ENCODE measurements around the gene MT3. TPM values are rescaled to one million over a fixed set of nuclear protein-coding genes. Genes with fewer than 3 reads are reported as not detected.

Gene MT3
- total RNA-seq, 2 experiments from 2014 or later: 2.6 to 3.1 TPM

- ChIA-PET POLR2A (interaction anchor here (0.6 to 1.1 kb wide), 2 partner anchors 69 to 75 kb away, joined by 3 read pairs; partner anchors contain the start of gene MT1X), CTCF (interaction anchor here (1.1 to 2.2 kb wide), 3 partner anchors 30 to 37 kb away, joined by 4 to 7 read pairs (median 4); no protein-coding TSS in a partner anchor)
Measured at GRCh38 chr16:56607109-56607618, 17.8 kb downstream of the MT3 start.

- ChIA-PET CTCF (interaction anchor here (1.1 to 1.7 kb wide), 2 partner anchors 30 to 36 kb away, joined by 4 read pairs; no protein-coding TSS in a partner anchor), POLR2A (interaction anchor here (0.6 to 1.3 kb wide), 3 partner anchors 36 to 75 kb away, joined by 3 to 4 read pairs (median 3); partner anchors contain the start of gene MT1X)
Measured at GRCh38 chr16:56607675-56608042, 18.3 kb downstream of the MT3 start.

- CTCF ChIA-PET: interaction anchor here (1.0 to 1.7 kb wide), 3 partner anchors 32 to 74 kb away, joined by 3 to 4 read pairs (median 4); partner anchors contain the start of gene MT1X
- POLR2A ChIA-PET: interaction anchor here (1.3 to 2.2 kb wide), 2 partner anchors 17 to 35 kb away, joined by 4 to 8 read pairs; partner anchors contain the start of gene MT1E
Measured at GRCh38 chr16:56608043-56608875, 18.9 kb downstream of the MT3 start, which contains the start of gene MT2A. TSS of gene MT2A (plus strand) at chr16:56608584. CDS start at chr16:56608656, 72 bp downstream.

- ChIA-PET CTCF (interaction anchor here (0.6 to 1.7 kb wide), 5 partner anchors 8 to 73 kb away, joined by 3 to 5 read pairs (median 4); partner anchors contain the start of gene MT1X), POLR2A (interaction anchor here (1.3 to 2.2 kb wide), 2 partner anchors 17 to 35 kb away, joined by 4 to 8 read pairs; partner anchors contain the start of gene MT1E)
Measured at GRCh38 chr16:56608876-56609462, 19.6 kb downstream of the MT3 start.

GRCh38 chr16:56609463-56609921 lies 20.2 kb downstream of the MT3 start:
- CTCF ChIA-PET: interaction anchor here (0.6 to 1.3 kb wide), 2 partner anchors 8 to 13 kb away, joined by 3 to 5 read pairs; no protein-coding TSS in a partner anchor
- POLR2A ChIA-PET: interaction anchor here (2.2 kb wide), 1 partner anchor 16 kb away, joined by 8 read pairs; the partner anchor contains the start of gene MT1E

GRCh38 chr16:56610017-56610608 lies 20.8 kb downstream of the MT3 start:
- ChIA-PET CTCF (interaction anchor here (1.3 kb wide), 1 partner anchor 9 kb away, joined by 5 read pairs; no protein-coding TSS in a partner anchor), POLR2A (interaction anchor here (2.2 kb wide), 1 partner anchor 15 kb away, joined by 8 read pairs; the partner anchor contains the start of gene MT1E)

GRCh38 chr16:56610609-56611111 lies 21.3 kb downstream of the MT3 start:
- POLR2A ChIA-PET: interaction anchor here (0.6 kb wide), 1 partner anchor 254 kb away, joined by 5 read pairs; no protein-coding TSS in a partner anchor
- CTCF ChIA-PET: no interaction called here

- POLR2A ChIA-PET: interaction anchor here (0.6 kb wide), 1 partner anchor 255 kb away, joined by 5 read pairs; no protein-coding TSS in a partner anchor
Measured at GRCh38 chr16:56611281-56611833, 22.0 kb downstream of the MT3 start.

GRCh38 chr16:56613706-56614105 lies 24.4 kb downstream of the MT3 start:
- ChIA-PET POLR2A (no interaction called here), CTCF (interaction anchor here (0.7 to 1.6 kb wide), 2 partner anchors 12 to 22 kb away, joined by 3 to 4 read pairs; partner anchors contain the start of gene MT1E)

More at GRCh38 chr16:56611281-56611833, 22.0 kb downstream of the MT3 start:
- CTCF ChIA-PET: interaction anchor here (1.6 kb wide), 1 partner anchor 91 kb away, joined by 5 read pairs; no protein-coding TSS in a partner anchor

GRCh38 chr16:56614549-56614991 lies 25.2 kb downstream of the MT3 start:
- CTCF ChIA-PET: no interaction called here
- POLR2A ChIA-PET: interaction anchor here (0.5 kb wide), 1 partner anchor 113 kb away, joined by 6 read pairs; no protein-coding TSS in a partner anchor

- CTCF ChIA-PET: no interaction called here
- POLR2A ChIA-PET: interaction anchor here (0.5 kb wide), 1 partner anchor 112 kb away, joined by 6 read pairs; no protein-coding TSS in a partner anchor
Measured at GRCh38 chr16:56615353-56615752, 26.0 kb downstream of the MT3 start.

- CTCF ChIA-PET: interaction anchor here (0.6 to 0.7 kb wide), 3 partner anchors 80 to 1132 kb away, joined by 3 to 5 read pairs (median 3); no protein-coding TSS in a partner anchor
- POLR2A ChIA-PET: no interaction called here
Measured at GRCh38 chr16:56616608-56617211, 27.4 kb downstream of the MT3 start.

GRCh38 chr16:56617212-56618085 lies 28.1 kb downstream of the MT3 start:
- ChIA-PET CTCF (interaction anchor here (0.6 to 0.7 kb wide), 2 partner anchors 81 to 120 kb away, joined by 3 read pairs; no protein-coding TSS in a partner anchor), POLR2A (no interaction called here)

- CTCF ChIA-PET: no interaction called here
- POLR2A ChIA-PET: no interaction called here
Measured at GRCh38 chr16:56618138-56618537, 28.8 kb downstream of the MT3 start.

GRCh38 chr16:56620339-56620897 lies 31.1 kb downstream of the MT3 start:
- POLR2A ChIA-PET: no interaction called here

More at GRCh38 chr16:56620339-56620897, 31.1 kb downstream of the MT3 start:
- CTCF ChIA-PET: no interaction called here

All from activated CD8-positive, alpha-beta memory T cell treated with anti-CD3 and anti-CD28 coated beads for 36 hours (primary cell).